Measurements from ENCODE around the gene PLEKHG3.

PLEKHG3 gene

DNA sequence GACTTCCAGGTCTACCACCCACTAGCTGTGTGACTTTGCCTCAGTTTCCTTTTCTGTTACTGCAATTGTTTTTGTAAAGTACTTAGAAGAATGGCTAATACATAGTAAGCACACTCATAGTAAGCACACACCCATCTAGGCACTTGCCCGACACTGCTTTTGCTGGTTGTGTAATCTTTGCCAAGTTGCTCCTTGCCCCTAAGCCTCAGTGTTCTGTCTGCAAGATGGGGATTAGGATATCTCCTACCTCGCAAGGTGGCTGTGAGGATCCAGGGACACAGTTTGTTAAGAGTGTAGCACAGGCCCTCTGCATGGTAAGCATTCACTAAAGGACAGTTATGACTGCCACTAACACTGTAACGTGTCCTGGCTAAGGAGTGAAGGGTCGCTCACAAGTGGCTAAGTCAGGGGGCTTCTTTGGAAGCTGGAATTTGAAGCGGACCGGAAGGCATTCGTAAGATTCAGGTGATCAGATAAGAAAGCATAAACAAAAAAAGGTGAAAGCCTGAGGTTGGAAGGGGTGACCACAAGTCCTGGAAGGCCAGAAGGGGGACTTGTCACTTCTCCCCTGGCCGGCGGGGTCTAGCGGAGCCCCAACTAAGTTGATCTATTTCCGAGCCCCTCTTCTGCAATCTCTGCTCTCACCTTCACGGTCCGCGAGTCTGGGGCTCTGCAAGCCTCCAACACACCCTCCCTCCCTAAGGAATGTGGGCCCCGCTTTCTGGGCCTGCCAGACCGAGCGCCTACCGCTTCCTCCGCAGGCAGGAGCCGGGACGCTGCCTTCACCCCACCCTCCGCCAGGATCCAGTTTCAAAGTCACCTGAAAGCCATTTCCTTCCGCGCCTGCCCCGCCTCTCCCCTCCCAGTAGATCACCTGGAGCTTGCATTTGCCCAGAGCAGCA is 1.5 kb upstream of the PLEKHG3 start:
- Histone ChIP-seq H3K9me3 (ENCODE audit: insufficient read depth, low read length) (no peaks in the 10 kb centered on the region), H3K4me1 (ENCODE audit: insufficient read depth, insufficient read length) (peaks cover 7% of the 10 kb centered on the region), H3K9ac (ENCODE audit: insufficient read length, low read depth) (no peak overlapping the region), H3K4me3 (ENCODE audit: insufficient read length, low read depth) (peak overlapping the region; percentile 19), H3K36me3 (ENCODE audit: insufficient read depth, insufficient read length, low read length) (peaks cover 3% of the 10 kb centered on the region), H3K27me3 (ENCODE audit: insufficient read depth, insufficient read length) (peaks cover 47% of the 10 kb centered on the region)
- TF ChIP-seq ZNF274 (IDR thresholded peaks at IDR 0.05; ENCODE audit: low read depth, low read length) (no peak), SUZ12 (IDR thresholded peaks at IDR 0.05; ENCODE audit: extremely low read depth, insufficient read depth, insufficient read length) (peak; percentile 29)
- DNase-seq (ENCODE audit: low read depth, low spot score): no peak

DNA sequence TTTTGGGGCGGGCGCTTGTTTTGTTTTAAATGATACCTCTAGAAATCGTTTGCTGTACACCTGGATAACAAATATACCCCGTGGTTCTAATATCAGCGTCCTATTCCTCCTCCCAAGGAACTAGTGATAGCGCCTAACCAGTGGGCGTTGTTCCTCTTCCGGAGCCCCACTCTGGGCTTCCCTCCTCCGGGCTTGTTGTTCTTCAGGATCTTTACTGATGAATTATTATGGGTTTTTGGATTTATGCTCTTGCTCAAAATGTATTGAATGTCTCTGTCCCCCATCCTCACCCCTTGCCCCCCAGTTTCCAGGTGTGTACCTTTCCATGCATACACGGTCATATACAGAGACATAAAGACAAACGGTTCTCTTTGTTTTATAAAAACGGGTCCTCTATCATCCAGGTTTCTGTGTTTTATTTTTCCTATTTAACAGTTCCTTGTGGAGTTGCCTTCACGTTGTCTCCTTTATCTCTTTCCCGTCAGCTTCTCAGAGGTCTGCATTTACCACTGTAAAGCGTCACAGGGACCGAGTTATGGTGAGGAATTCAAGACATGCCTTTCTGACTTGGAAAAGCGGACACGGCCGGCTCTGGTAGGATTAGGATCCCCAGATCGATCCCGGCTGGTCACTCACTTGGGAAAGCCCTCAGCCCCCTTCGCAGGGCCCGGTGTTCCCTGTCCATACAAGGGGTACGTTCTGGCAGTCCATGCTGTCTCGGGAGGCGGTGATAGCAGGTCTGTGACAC is 655 bp upstream of the PLEKHG3 start:
- H3K9ac ChIP-seq (ENCODE audit: insufficient read length, low read depth): peak overlapping the region; percentile 85
- peak overlapping the region; percentile 68 for H3K4me3 ChIP-seq (ENCODE audit: insufficient read length, low read depth)
- H3K4me1 ChIP-seq (ENCODE audit: insufficient read depth, insufficient read length): peaks cover 7% of the 10 kb centered on the region
- H3K27me3 ChIP-seq (ENCODE audit: insufficient read depth, insufficient read length): peaks cover 47% of the 10 kb centered on the region
- H3K36me3 ChIP-seq (ENCODE audit: insufficient read depth, insufficient read length, low read length): peaks cover 3% of the 10 kb centered on the region
- TF ChIP-seq SUZ12 (IDR thresholded peaks at IDR 0.05; ENCODE audit: extremely low read depth, insufficient read depth, insufficient read length) (no peak), YY1 (IDR thresholded peaks at IDR 0.05; ENCODE audit: insufficient read depth, insufficient read length) (no peak), ZNF274 (IDR thresholded peaks at IDR 0.05; ENCODE audit: low read depth, low read length) (no peak)
- H3K9me3 ChIP-seq (ENCODE audit: insufficient read depth, low read length): no peaks in the 10 kb centered on the region
- DNase-seq (ENCODE audit: low read depth, low spot score): no peak

DNA sequence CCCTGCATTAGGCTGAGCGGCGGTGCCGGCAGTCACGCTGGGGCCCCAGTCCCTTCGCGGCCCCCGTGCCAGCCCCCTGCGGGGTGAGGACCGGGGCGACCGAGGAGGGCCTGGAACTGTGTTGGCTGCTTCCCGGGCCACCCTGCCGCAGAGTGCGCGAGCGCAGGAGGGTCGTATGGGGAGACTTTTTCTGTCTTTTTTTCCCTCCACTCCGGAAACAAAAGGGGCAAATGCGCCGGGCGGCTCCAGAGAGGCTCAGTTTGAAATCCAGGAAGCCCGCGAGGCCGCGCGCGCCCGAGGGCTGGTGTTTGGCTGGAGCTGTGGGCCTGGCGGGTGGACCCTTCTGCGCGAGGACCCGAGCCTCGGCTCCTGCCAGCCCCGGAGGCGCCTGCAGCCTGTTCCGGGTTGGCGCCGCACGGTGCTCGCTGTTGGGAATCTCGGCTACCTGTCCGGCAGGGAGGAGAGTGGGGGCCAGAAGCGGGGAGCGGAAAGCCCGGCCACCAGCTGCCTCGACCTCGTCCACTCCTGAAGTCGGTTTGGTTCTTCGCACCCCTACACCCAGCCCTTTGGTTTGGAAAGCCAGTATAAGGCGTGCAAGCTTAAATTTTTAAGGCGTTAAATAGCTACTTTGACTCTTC is 638 bp downstream of the PLEKHG3 start:
- peaks cover 11% of the 10 kb centered on the region for H3K4me1 ChIP-seq (ENCODE audit: insufficient read depth, insufficient read length)
- TF ChIP-seq SUZ12 (IDR thresholded peaks at IDR 0.05; ENCODE audit: extremely low read depth, insufficient read depth, insufficient read length): no peak
- TF ChIP-seq YY1 (IDR thresholded peaks at IDR 0.05; ENCODE audit: insufficient read depth, insufficient read length): no peak
- no peak for TF ChIP-seq ZNF274 (IDR thresholded peaks at IDR 0.05; ENCODE audit: low read depth, low read length)
- DNase-seq (ENCODE audit: low read depth, low spot score): no peak
- H3K27me3 ChIP-seq (ENCODE audit: insufficient read depth, insufficient read length): peaks cover 53% of the 10 kb centered on the region
- H3K36me3 ChIP-seq (ENCODE audit: insufficient read depth, insufficient read length, low read length): peaks cover 10% of the 10 kb centered on the region
- H3K9ac ChIP-seq (ENCODE audit: insufficient read length, low read depth): peak overlapping the region; percentile 85
- H3K4me3 ChIP-seq (ENCODE audit: insufficient read length, low read depth): peak overlapping the region; percentile 68
- H3K9me3 ChIP-seq (ENCODE audit: insufficient read depth, low read length): no peaks in the 10 kb centered on the region

DNA sequence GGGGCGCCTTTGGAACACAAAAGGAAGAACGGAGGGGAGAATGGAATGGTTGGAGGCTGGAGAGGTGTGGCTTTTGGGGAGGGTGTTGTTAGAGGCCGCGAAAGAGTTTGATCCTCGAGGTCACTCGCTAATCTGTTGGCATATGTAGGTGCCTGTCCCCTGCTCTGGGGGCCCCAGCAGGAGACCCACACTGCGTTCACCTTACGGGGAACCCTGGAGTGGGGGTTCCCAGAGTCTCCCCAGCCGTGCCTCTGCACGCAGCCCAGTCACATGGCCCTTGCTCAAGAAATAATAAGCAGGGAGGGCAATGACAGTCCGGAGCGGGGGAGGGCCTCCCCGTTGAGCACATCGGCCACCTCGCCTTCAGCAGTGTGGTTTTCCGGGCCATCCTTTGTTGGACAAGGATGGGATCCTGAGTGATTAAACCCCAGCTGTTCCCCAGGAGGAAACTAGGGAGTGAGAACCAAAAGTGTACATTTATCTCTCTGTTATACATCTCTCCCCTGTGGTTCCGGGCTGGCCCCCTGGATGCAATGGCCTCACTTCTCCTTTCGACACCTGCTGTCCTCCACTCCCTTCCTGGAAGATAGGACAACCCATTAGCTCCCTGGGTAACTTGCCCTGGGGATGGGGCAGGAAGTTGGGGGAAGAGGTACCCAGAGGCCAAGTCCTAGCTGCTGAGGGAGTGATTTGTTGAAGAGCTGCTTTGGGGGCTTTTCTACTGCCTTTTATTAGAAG is 1.3 kb downstream of the PLEKHG3 start:
- no peak for TF ChIP-seq YY1 (IDR thresholded peaks at IDR 0.05; ENCODE audit: insufficient read depth, insufficient read length)
- TF ChIP-seq ZNF274 (IDR thresholded peaks at IDR 0.05; ENCODE audit: low read depth, low read length): no peak
- no peak for TF ChIP-seq SUZ12 (IDR thresholded peaks at IDR 0.05; ENCODE audit: extremely low read depth, insufficient read depth, insufficient read length)
- Histone ChIP-seq H3K4me1 (ENCODE audit: insufficient read depth, insufficient read length) (peaks cover 11% of the 10 kb centered on the region), H3K4me3 (ENCODE audit: insufficient read length, low read depth) (peak overlapping the region; percentile 68), H3K9ac (ENCODE audit: insufficient read length, low read depth) (peak overlapping the region; percentile 85), H3K36me3 (ENCODE audit: insufficient read depth, insufficient read length, low read length) (peaks cover 15% of the 10 kb centered on the region), H3K27me3 (ENCODE audit: insufficient read depth, insufficient read length) (peaks cover 53% of the 10 kb centered on the region), H3K9me3 (ENCODE audit: insufficient read depth, low read length) (no peaks in the 10 kb centered on the region)
- no peak for DNase-seq (ENCODE audit: low read depth, low spot score)

DNA sequence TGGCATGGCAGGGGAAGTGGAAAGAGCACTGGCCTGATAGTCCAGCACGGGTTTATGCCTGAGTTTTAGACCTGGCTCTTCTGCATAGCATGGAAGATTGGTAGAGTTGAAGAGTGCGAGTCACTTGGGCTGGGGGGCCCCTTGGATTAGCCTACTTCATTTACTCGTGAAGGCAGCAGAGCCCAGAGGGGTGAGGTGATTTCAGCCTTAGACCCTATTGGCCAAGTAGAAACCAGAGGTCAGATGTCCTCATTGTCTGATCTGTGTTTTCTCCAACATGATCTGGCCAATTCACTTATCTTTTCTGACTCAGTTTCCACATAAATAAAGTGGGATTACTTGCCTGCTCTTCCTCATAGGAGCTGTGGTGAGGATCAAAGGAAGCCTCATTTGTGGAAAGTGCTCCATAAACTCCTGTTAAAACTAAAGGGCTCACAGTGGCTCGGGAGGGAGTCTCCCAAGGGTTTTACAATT is 1.9 kb downstream of the PLEKHG3 start:
- Histone ChIP-seq H3K9ac (ENCODE audit: insufficient read length, low read depth) (no peak overlapping the region), H3K4me1 (ENCODE audit: insufficient read depth, insufficient read length) (peaks cover 10% of the 10 kb centered on the region), H3K9me3 (ENCODE audit: insufficient read depth, low read length) (no peaks in the 10 kb centered on the region), H3K27me3 (ENCODE audit: insufficient read depth, insufficient read length) (peaks cover 53% of the 10 kb centered on the region), H3K36me3 (ENCODE audit: insufficient read depth, insufficient read length, low read length) (peaks cover 18% of the 10 kb centered on the region), H3K4me3 (ENCODE audit: insufficient read length, low read depth) (peak overlapping the region; percentile 68)
- peak; percentile 41 for TF ChIP-seq SUZ12 (IDR thresholded peaks at IDR 0.05; ENCODE audit: extremely low read depth, insufficient read depth, insufficient read length)
- TF ChIP-seq ZNF274 (IDR thresholded peaks at IDR 0.05; ENCODE audit: low read depth, low read length): no peak
- TF ChIP-seq YY1 (IDR thresholded peaks at IDR 0.05; ENCODE audit: insufficient read depth, insufficient read length): no peak
- DNase-seq (ENCODE audit: low read depth, low spot score): no peak

DNA sequence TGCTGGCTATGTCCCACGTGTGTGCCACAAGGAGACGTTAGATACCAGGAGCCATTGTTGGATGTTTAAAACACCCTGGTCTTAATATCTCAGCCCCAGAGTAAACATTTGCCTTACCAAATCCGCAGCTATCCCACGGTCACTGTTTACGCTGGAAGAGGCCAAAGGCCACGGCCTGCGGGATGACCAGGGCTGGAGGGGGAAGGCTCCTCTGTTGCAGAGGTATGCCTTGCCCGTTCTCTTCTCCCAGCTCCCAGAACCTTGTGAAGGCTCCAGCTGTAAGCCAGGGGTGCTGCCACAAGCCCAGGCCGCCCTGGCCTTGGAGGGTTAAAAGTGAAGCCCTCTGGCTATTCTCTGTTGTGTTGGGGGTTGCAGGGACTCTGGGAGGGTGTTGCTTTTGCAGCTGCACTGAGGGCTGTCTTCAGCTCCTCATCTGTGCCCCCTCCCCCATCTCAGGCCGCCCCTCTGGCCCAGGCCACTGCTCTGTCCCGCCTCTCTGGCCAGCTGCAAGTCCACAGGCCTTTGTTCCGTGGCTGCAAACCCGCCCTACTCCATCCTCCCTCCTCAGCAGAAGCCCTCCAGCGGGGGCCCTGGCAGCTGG is 2.5 kb downstream of the PLEKHG3 start:
- Histone ChIP-seq H3K9ac (ENCODE audit: insufficient read length, low read depth) (peak overlapping the region; percentile 50), H3K36me3 (ENCODE audit: insufficient read depth, insufficient read length, low read length) (peaks cover 19% of the 10 kb centered on the region), H3K9me3 (ENCODE audit: insufficient read depth, low read length) (no peaks in the 10 kb centered on the region), H3K27me3 (ENCODE audit: insufficient read depth, insufficient read length) (peaks cover 53% of the 10 kb centered on the region), H3K4me3 (ENCODE audit: insufficient read length, low read depth) (no peak overlapping the region), H3K4me1 (ENCODE audit: insufficient read depth, insufficient read length) (peaks cover 10% of the 10 kb centered on the region)
- no peak for TF ChIP-seq SUZ12 (IDR thresholded peaks at IDR 0.05; ENCODE audit: extremely low read depth, insufficient read depth, insufficient read length)
- no peak for TF ChIP-seq ZNF274 (IDR thresholded peaks at IDR 0.05; ENCODE audit: low read depth, low read length)
- no peak for TF ChIP-seq YY1 (IDR thresholded peaks at IDR 0.05; ENCODE audit: insufficient read depth, insufficient read length)
- DNase-seq (ENCODE audit: low read depth, low spot score): no peak
